OCI-LY1 (cell line): ENCODE results near the gene FBXL15.

Experiments
- H2AFZ ChIP-seq: fragments of 200-600 bp; sonication (generic), shearing (Covaris generic); 2 replicates; pipeline ENCODE4 v1.6.0; 2014; ENCODE audit warnings: antibody characterized with exemption, mild to moderate bottlenecking, low read length
- H3F3A ChIP-seq: fragments of 200-600 bp; sonication (generic), shearing (Covaris generic); 2 replicates; pipeline ENCODE4 v1.6.0; 2014; ENCODE audit warnings: mild to moderate bottlenecking, antibody characterized with exemption, low read length, moderate library complexity; ENCODE audit not compliant: insufficient read depth
- H3K27ac ChIP-seq: fragments of 200-600 bp; sonication (generic); 2 replicates; pipeline ENCODE4 v1.5.1; 2014; ENCODE audit warnings: low read length, mixed run types, mild to moderate bottlenecking, low read depth; ENCODE audit not compliant: poor library complexity, severe bottlenecking
- H3K27me3 ChIP-seq: fragments of 200-600 bp; sonication (generic); 2 replicates; pipeline ENCODE4 v1.6.0; 2014; ENCODE audit warnings: antibody characterized with exemption, mild to moderate bottlenecking, low read length, moderate library complexity; ENCODE audit not compliant: insufficient read depth
- H3K36me3 ChIP-seq: fragments of 200-600 bp; sonication (generic); 2 replicates; pipeline ENCODE4 v1.6.1; 2014; ENCODE audit warnings: mild to moderate bottlenecking, antibody characterized with exemption, low read length, moderate library complexity, mixed read lengths; ENCODE audit not compliant: insufficient read depth
- H3K4me1 ChIP-seq: fragments of 200-600 bp; sonication (generic); 2 replicates; pipeline ENCODE4 v1.5.1; 2014; ENCODE audit warnings: mild to moderate bottlenecking, low read length, moderate library complexity; ENCODE audit not compliant: insufficient read depth, severe bottlenecking
- H3K4me2 ChIP-seq: fragments of 200-600 bp; sonication (generic), shearing (Covaris generic); 2 replicates; pipeline ENCODE4 v1.6.1; 2014; ENCODE audit warnings: low read length
- H3K4me3 ChIP-seq: fragments of 200-600 bp; sonication (generic); 2 replicates; pipeline ENCODE4 v1.5.1; 2014; ENCODE audit warnings: low read length, low read depth, mild to moderate bottlenecking, mixed read lengths; ENCODE audit not compliant: poor library complexity, severe bottlenecking
- H3K79me2 ChIP-seq: fragments of 200-600 bp; shearing (Covaris generic); 2 replicates; pipeline ENCODE4 v1.6.1; 2016; ENCODE audit warnings: mixed run types, low read length, mixed read lengths; ENCODE audit not compliant: insufficient read depth
- H3K9ac ChIP-seq: fragments of 200-600 bp; sonication (generic), shearing (Covaris generic); 2 replicates; pipeline ENCODE4 v1.6.1; 2014; ENCODE audit warnings: mild to moderate bottlenecking, low read length, mixed read lengths
- H3K9me2 ChIP-seq: fragments of 200-600 bp; sonication (generic), shearing (Covaris generic); 2 replicates; pipeline ENCODE4 v1.6.1; 2014; ENCODE audit warnings: low read depth, mild to moderate bottlenecking, low read length, mixed read lengths
- H3K9me3 ChIP-seq: fragments of 200-600 bp; shearing (Covaris generic); 2 replicates; pipeline ENCODE4 v1.6.1; 2014; ENCODE audit warnings: low read length, mixed read lengths
- H4K20me1 ChIP-seq: fragments of 200-600 bp; sonication (generic), shearing (Covaris generic); 2 replicates; pipeline ENCODE4 v1.6.0; 2016; ENCODE audit warnings: mild to moderate bottlenecking, low read length; ENCODE audit not compliant: insufficient read depth
- EZH2 ChIP-seq: fragments of 200-600 bp; sonication (generic), shearing (Covaris generic); IDR thresholded peaks from 2 replicates; pipeline ENCODE4 v1.8.0; 2017; ENCODE audit warnings: borderline replicate concordance, mixed run types, mild to moderate bottlenecking, antibody characterized with exemption, low read length, moderate library complexity, mixed read lengths
- TF ChIP-seq, protein P1 (sequence below): fragments of 200-600 bp; sonication (generic), shearing (Covaris generic); IDR thresholded peaks from 2 replicates; pipeline ENCODE4 v1.5.1; 2017; ENCODE audit warnings: mild to moderate bottlenecking, antibody characterized with exemption, low read length, moderate library complexity, mixed read lengths

The FBXL15 gene

DNA sequence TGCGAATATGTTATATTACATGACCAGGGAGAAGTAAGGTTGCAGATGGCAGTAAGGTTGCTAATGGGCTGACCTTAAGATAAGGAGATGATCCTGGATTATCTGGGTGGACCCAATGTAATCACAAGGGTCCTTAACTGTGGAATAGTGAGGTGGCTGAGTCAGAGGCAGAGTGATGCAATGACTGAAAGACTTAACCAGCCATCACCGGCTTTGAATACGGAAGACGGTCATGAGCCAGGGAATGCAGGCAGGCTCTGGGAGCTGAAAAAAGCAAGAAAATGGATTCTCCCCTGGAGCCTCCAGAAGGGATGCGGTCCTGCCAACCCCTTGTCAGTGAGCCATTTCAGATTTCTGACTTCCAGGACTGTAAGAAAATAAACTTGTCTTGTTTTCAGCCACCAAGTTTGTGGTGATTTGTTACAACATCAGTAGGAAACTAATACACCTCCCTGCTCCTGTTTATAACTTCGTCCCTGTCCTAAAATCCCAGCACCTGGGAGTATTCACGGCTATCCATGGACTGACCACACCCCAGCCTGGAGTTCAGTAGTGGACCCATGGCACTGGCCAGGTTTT, 35.3 kb downstream of the FBXL15 start:
- no peak overlapping the region for H3K27ac ChIP-seq
- no peaks in the 10 kb centered on the region for H4K20me1 ChIP-seq
- H3K79me2 ChIP-seq: 0 out of 2 replicates have a peak, but pooled peaks cover 5% of the 10 kb centered on the region
- H3K4me1 ChIP-seq: peaks cover 23% of the 10 kb centered on the region
- H3K9ac ChIP-seq: no peak overlapping the region
- H3K9me2 ChIP-seq: no peaks in the 10 kb centered on the region
- no peak overlapping the region for H3K4me2 ChIP-seq
- TF ChIP-seq, protein P1, sequence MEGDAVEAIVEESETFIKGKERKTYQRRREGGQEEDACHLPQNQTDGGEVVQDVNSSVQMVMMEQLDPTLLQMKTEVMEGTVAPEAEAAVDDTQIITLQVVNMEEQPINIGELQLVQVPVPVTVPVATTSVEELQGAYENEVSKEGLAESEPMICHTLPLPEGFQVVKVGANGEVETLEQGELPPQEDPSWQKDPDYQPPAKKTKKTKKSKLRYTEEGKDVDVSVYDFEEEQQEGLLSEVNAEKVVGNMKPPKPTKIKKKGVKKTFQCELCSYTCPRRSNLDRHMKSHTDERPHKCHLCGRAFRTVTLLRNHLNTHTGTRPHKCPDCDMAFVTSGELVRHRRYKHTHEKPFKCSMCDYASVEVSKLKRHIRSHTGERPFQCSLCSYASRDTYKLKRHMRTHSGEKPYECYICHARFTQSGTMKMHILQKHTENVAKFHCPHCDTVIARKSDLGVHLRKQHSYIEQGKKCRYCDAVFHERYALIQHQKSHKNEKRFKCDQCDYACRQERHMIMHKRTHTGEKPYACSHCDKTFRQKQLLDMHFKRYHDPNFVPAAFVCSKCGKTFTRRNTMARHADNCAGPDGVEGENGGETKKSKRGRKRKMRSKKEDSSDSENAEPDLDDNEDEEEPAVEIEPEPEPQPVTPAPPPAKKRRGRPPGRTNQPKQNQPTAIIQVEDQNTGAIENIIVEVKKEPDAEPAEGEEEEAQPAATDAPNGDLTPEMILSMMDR: no peak
- TF ChIP-seq EZH2: no peak
- H3K9me3 ChIP-seq: no peaks in the 10 kb centered on the region
- no peak overlapping the region for H2AFZ ChIP-seq
- H3K4me3 ChIP-seq: no peak overlapping the region
- no peaks in the 10 kb centered on the region for H3K27me3 ChIP-seq
- H3K36me3 ChIP-seq: peaks cover 10% of the 10 kb centered on the region; the same call in 1 of the 2 replicates
- no peaks in the 10 kb centered on the region for H3F3A ChIP-seq

DNA sequence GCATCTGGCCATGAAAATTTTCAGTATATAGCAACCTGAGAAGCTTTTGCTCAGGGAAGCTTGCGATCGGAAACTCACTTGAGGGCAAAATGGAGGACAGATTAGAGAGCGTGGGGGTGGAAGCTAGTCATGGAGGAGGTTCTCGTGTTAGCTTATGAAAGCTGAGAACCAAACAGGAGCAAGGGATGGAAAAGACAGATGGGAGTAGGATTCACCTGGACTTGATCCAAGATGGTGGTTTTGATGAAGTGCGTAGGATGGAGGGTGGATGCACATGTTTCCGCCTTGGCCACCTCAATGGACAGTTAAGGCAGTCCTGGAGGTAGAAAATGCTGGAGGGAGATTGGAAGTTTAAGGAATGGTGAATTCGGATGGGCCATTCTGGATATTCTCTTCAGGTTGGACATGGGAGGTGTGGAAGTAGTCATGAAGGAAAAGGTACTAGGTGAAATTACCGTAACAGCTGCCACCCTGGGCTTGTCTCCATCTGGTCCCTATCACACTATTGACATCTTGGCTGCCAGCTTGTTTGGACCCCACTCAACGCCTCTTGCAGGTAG, 37.0 kb downstream of the FBXL15 start:
- no peaks in the 10 kb centered on the region for H3K9me2 ChIP-seq
- H4K20me1 ChIP-seq: no peaks in the 10 kb centered on the region
- no peak overlapping the region for H2AFZ ChIP-seq
- H3F3A ChIP-seq: no peaks in the 10 kb centered on the region
- peaks cover 21% of the 10 kb centered on the region for H3K4me1 ChIP-seq
- H3K9me3 ChIP-seq: no peaks in the 10 kb centered on the region
- no peaks in the 10 kb centered on the region for H3K27me3 ChIP-seq
- H3K9ac ChIP-seq: no peak overlapping the region
- H3K27ac ChIP-seq: no peak overlapping the region
- no peaks in the 10 kb centered on the region for H3K79me2 ChIP-seq
- no peak overlapping the region for H3K4me2 ChIP-seq
- H3K36me3 ChIP-seq: peaks cover 6% of the 10 kb centered on the region; the same call in 1 of the 2 replicates
- TF ChIP-seq, protein P1: no peak
- TF ChIP-seq EZH2: no peak
- no peak overlapping the region for H3K4me3 ChIP-seq

DNA sequence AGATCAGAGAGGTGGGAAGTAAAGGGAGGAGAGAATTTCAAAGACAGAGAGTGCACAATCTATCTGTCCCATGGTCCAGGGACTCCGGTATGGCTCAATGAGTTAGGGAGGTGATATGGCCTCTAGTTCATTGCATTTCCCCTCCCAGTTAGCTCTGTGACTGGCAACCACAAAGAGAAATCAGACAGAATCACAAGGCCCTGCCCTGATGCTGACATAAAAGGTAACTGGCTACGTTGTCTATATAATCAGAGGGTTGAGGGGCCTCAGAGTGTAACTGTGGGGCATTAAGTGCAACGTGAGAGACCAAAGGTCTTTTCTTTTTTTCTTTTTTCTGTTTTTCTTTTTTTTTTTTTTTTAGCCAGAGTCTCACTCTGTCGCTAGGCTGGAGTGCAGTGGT, 38.0 kb downstream of the FBXL15 start:
- TF ChIP-seq, protein P1: no peak
- no peak for TF ChIP-seq EZH2
- H2AFZ ChIP-seq: no peak overlapping the region
- no peak overlapping the region for H3K27ac ChIP-seq
- no peak overlapping the region for H3K4me3 ChIP-seq
- H3K27me3 ChIP-seq: no peaks in the 10 kb centered on the region
- no peaks in the 10 kb centered on the region for H4K20me1 ChIP-seq
- no peak overlapping the region for H3K9ac ChIP-seq
- H3K4me1 ChIP-seq: peaks cover 28% of the 10 kb centered on the region
- no peaks in the 10 kb centered on the region for H3K79me2 ChIP-seq
- no peaks in the 10 kb centered on the region for H3K9me3 ChIP-seq
- 0 out of 2 replicates have a peak, but pooled peaks cover 3% of the 10 kb centered on the region for H3K36me3 ChIP-seq
- H3K9me2 ChIP-seq: no peaks in the 10 kb centered on the region
- no peaks in the 10 kb centered on the region for H3F3A ChIP-seq
- no peak overlapping the region for H3K4me2 ChIP-seq
